A204.1 (cell line): ENCODE data around the gene CHSY3.
"Not testable (repeated sequence)": the region's sequence is repeated elsewhere in the genome, so short reads cannot be mapped to it uniquely, and the experiment has no call there.

Source experiments
- FAIRE-seq: peaks from 2 replicates; lab custom pipeline; 2012; peaks lifted over from hg19 to GRCh38; lab: Jason Lieb, UNC

Gene CHSY3

DNA sequence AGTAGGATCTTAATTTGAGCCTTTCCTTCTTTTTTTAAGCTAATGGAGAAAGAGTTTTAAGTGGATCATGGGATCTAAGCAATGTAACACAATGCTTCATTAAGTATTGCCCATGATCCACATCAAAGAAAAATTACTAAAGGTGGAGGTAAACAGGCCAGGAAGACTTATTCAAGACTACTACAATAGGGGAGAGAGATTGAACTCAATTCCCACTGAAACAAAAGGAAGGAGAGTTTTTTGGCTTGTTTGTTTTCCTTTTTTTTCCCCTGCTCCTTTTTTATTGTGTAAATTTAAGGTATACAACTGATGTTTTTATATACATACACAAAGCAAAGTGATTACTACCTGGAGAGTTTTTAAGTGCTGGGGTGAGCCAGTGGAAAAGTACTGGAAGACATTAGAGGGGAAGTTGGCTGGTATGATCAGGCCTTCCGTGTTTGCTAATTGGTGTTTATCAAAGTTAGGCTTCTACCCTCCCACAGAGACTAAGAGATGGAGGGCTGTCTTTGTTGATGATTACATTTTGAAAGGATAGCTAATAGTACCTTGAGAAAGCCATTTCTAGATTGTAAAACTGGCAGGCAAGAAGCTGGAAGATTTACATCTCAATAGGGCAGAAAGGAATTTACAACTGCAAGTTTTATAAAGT lies 262.7 kb downstream of the CHSY3 start:
- FAIRE-seq, result no peak

GRCh38 chr5:130168211-130168610 lies 263.9 kb downstream of the CHSY3 start:
- no peak for FAIRE-seq

- no peak for FAIRE-seq
Observed at GRCh38 chr5:130171699-130172098, 267.4 kb downstream of the CHSY3 start.

DNA sequence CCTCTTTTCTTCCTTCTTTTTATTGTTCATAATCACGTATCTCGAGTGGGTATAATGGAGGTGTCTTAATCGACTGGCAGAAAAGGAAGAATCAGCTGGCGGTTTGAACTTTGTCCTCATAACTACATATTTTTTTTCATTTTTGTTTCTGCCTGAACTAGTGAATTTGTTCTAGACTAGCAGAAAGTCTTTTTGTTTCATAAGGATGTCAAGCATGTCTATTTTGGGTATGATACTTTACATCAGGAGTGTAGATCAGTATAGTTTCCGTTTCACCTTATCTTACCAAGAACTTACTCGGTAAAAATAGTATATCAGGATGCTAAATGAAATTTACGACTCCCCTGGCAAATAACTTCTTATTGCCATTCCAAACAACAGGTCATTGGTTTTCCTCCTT lies 278.9 kb downstream of the CHSY3 start:
- no peak for FAIRE-seq

- FAIRE-seq, result no peak
Observed at GRCh38 chr5:130189961-130190360, 285.7 kb downstream of the CHSY3 start.

GRCh38 chr5:130198927-130199326 lies 294.7 kb downstream of the CHSY3 start:
- FAIRE-seq, result no peak

- no peak for FAIRE-seq
Observed at GRCh38 chr5:130206686-130207085, 302.4 kb downstream of the CHSY3 start.

GRCh38 chr5:130213607-130214006 lies 309.3 kb downstream of the CHSY3 start:
- FAIRE-seq, result no peak

GRCh38 chr5:130216286-130216685 lies 312.0 kb downstream of the CHSY3 start:
- FAIRE-seq, result no peak

- no peak for FAIRE-seq
Observed at GRCh38 chr5:130222573-130222972, 318.3 kb downstream of the CHSY3 start.

DNA sequence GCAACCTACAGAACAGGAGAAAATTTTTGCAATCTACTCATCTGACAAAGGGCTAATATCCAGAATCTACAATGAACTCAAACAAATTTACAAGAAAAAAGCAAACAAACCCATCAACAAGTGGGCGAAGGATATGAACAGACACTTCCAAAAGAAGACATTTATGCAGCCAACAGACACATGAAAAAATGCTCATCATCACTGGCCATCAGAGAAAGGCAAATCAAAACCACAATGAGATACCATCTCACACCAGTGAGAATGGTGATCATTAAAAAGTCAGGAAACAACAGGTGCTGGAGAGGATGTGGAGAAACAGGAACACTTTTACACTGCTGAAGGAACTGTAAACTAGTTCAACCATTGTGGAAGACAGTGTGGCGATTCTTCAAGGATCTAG lies 322.3 kb downstream of the CHSY3 start:
- FAIRE-seq, result not testable (repeated sequence)

DNA sequence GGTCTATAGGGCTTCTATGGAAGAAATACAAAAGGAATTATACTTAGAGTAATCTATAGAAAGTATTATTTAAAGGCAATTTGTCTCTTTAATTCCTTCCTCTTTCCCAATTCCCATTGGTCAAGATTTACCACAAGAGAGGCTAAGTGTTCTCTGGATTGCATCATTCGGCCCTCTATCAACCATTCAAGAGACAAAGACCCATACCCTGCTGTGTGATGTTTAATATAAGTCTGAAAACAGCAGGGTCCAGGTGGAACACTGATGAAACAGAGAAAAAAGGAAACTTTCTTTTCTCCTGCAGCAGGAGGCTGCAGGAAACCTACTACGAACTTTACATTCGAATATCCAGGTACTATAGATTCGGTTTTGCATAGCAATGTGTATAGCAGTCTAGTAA lies 323.4 kb downstream of the CHSY3 start:
- FAIRE-seq, result no peak

DNA sequence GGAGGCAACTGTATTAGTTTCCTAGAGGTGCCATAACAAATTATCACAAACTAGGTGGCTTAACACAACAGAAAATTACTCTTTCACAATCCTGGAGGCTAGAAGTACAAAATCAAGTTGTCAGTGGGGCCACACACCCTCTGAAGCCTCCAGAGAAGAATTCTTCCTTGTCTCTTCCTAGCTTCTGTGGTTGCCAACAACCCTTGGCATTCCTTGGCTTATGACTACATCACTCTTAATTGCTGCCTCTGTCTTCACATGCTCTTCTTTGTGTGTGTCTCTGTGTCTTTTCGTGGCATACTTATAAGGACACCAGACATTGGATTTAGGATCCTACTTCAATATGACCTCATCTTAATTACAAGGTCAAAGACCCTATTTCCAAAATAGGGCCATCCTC lies 327.5 kb downstream of the CHSY3 start:
- FAIRE-seq, result no peak

- no peak for FAIRE-seq
Observed at GRCh38 chr5:130234816-130235215, 330.6 kb downstream of the CHSY3 start.
